ENCODE data around the gene TMEM167A. TPM values are rescaled to one million over a fixed set of nuclear protein-coding genes. Genes with fewer than 3 reads are reported as not detected.

The TMEM167A gene
- total RNA-seq, 4 donors from 2014 or later = 18.8 to 32.3 (median 25.5) TPM

DNA sequence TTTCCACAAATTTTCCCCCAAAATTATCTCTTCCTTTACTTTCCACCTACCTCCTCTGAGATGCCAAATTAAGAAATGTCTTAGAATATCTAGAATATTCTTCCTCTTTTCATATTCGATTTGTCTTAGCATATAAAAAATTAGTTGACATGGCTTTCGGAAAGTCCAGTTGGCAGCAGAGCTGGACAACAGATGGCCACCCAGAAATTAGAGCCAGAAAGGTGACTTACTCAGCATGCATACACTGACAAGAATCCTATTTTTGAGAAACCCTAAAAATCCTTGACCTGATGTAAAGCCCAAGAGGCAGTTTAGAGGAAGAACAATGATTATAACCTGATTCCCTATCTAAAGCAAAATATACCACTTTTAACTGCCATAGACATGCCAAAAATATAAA, 22.0 kb downstream of the TMEM167A start:
- TF ChIP-seq, protein P1, sequence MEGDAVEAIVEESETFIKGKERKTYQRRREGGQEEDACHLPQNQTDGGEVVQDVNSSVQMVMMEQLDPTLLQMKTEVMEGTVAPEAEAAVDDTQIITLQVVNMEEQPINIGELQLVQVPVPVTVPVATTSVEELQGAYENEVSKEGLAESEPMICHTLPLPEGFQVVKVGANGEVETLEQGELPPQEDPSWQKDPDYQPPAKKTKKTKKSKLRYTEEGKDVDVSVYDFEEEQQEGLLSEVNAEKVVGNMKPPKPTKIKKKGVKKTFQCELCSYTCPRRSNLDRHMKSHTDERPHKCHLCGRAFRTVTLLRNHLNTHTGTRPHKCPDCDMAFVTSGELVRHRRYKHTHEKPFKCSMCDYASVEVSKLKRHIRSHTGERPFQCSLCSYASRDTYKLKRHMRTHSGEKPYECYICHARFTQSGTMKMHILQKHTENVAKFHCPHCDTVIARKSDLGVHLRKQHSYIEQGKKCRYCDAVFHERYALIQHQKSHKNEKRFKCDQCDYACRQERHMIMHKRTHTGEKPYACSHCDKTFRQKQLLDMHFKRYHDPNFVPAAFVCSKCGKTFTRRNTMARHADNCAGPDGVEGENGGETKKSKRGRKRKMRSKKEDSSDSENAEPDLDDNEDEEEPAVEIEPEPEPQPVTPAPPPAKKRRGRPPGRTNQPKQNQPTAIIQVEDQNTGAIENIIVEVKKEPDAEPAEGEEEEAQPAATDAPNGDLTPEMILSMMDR (IDR thresholded peaks at IDR 0.05) = no peak
- TF ChIP-seq POLR2A (IDR thresholded peaks at IDR 0.05) = no peak
- 87 to 89% methylated on average over 2 of the region's 2 CpGs for WGBS, 2 donors
- intact Hi-C loops (cut with DNase I; ENCODE audit: low total_unique reads) = no loop called here
- DNase-seq (ENCODE audit: low spot score in 2 of 2) = no peak
- H3K4me3 ChIP-seq (ENCODE audit: low read depth, poor library complexity, severe bottlenecking) = no peak overlapping the region

DNA sequence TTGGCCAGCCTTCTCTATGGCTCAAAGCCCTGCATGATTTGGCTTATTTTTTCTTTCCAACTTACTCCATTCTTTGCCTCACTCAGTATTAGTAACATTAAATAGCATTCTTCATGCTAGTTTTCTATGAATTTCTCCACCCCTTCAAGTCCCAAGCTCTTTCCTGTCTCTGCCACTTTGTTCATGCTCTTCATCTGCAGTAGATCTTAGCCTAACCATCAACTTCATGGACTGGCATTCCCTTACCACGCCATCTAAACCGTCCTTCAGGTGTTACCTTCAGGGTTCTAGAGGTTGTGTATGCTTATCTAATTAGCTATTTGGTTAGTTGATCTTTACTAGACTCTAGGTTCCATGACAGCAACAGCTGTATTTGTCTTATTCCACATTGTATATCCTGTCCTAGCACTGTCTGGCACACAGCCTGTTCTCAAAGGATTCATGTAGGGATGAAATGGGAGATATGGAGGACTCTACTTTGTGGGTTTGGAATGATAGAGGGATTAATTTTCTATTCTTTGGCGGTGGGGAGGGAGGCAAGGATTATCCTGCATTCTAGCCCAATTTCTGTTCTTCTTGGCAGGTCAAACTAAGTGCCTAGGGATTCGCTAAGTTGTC, 26.4 kb downstream of the TMEM167A start:
- no peak overlapping the region for H3K4me3 ChIP-seq (ENCODE audit: low read depth, poor library complexity, severe bottlenecking)
- no peak for TF ChIP-seq POLR2A (IDR thresholded peaks at IDR 0.05)
- TF ChIP-seq, protein P1 (IDR thresholded peaks at IDR 0.05) = no peak
- intact Hi-C loops (cut with DNase I; ENCODE audit: low total_unique reads) = no loop called here
- no peak for DNase-seq (ENCODE audit: low spot score in 2 of 2)
- WGBS, 2 donors = 97 to 99% methylated on average over 4 of the region's 4 CpGs

DNA sequence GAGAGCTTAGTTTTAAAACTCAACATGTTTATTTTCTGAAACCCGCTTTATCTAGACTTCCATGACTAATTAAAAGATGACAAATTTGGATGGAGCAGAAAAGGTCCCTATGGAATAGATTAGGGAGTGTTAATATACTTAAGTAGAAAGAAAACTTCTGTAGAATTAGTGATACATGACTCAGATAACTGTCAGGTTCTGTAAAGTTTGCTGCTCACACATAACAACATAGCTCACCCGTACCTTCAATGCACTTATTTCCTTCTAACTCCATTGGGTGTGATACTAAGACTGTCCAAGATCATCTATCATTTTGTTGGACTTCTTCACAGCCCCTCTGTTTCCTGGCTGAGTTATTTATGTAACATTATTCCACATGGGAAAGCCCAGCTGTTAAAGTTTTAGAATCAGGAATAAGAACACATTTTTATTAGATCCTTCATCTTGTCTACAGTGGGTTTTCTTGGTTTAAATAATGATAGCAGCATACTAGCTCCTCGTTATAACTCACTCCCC, 27.8 kb downstream of the TMEM167A start:
- DNase-seq (ENCODE audit: low spot score in 2 of 2) = no peak
- 67 to 75% methylated on average over 3 of the region's 3 CpGs for WGBS, 2 donors
- H3K4me3 ChIP-seq (ENCODE audit: low read depth, poor library complexity, severe bottlenecking) = no peak overlapping the region
- no peak for TF ChIP-seq POLR2A (IDR thresholded peaks at IDR 0.05)
- intact Hi-C loops (cut with DNase I; ENCODE audit: low total_unique reads) = no loop called here

DNA sequence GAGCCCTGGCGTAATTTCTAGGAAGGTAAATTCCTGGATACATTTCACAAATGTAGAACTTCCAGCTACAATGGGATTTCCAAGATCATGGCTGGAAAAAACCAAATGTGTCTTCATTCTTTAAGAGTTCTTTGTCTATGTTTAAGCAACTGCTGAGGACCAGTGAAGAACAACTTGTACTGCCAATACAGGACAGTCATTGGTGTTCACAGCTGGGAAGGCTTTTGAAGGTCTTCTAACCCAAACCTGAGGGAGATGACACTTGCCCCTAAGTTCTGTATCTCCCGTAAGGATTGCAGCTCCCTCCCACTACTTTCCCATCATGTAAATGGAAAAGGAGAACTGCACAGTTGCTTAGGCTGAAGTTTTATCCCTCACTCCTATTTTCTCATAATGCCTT, 28.4 kb downstream of the TMEM167A start:
- no peak overlapping the region for H3K4me3 ChIP-seq (ENCODE audit: low read depth, poor library complexity, severe bottlenecking)
- TF ChIP-seq, protein P1 (IDR thresholded peaks at IDR 0.05) = no peak
- no peak for TF ChIP-seq POLR2A (IDR thresholded peaks at IDR 0.05)
- WGBS, 2 donors = 88 to 97% methylated on average over 2 of the region's 2 CpGs
- no peak for DNase-seq (ENCODE audit: low spot score in 2 of 2)
- intact Hi-C loops (cut with DNase I; ENCODE audit: low total_unique reads) = no loop called here

GRCh38 chr5:83048277-83048676, 28.9 kb downstream of the TMEM167A start:
- TF ChIP-seq, protein P1 (IDR thresholded peaks at IDR 0.05) = no peak
- no peak for TF ChIP-seq POLR2A (IDR thresholded peaks at IDR 0.05)
- WGBS, 2 donors = 88 to 96% methylated on average over 3 of the region's 3 CpGs
- no peak for DNase-seq (ENCODE audit: low spot score in 2 of 2)
- intact Hi-C loops (cut with DNase I; ENCODE audit: low total_unique reads) = no loop called here
- no peak overlapping the region for H3K4me3 ChIP-seq (ENCODE audit: low read depth, poor library complexity, severe bottlenecking)

DNA sequence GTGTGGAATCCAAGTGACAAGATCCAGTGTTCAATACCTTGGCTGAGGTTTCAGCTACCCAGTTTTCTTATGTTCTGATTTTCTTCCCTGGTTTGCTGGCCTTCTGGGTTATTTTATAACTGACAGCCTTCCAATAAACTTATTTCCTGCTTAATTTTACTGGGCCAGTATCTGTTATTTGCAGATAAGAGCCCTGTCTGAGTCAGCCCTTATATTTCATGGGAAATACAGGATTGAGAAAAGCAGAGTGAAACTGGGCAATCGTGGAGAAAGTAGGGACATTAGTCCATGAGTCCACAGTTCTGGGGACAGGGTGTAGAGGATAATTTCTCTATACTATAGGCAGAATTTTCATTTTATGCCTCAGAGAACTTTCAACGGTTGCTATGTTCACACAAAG, 32.3 kb downstream of the TMEM167A start:
- TF ChIP-seq, protein P1 (IDR thresholded peaks at IDR 0.05) = no peak
- no peak for TF ChIP-seq POLR2A (IDR thresholded peaks at IDR 0.05)
- intact Hi-C loops (cut with DNase I; ENCODE audit: low total_unique reads) = no loop called here
- H3K4me3 ChIP-seq (ENCODE audit: low read depth, poor library complexity, severe bottlenecking) = no peak overlapping the region
- 72 to 78% methylated on average over 2 of the region's 2 CpGs for WGBS, 2 donors
- DNase-seq (ENCODE audit: low spot score in 2 of 2) = no peak
